K562 (cell line): Measurements from ENCODE around the gene XPR1. TPM values are rescaled to one million over a fixed set of nuclear protein-coding genes. Genes with fewer than 3 reads are reported as not detected.

Experiments
- ATAC-seq: fragments of 200-7000 bp; cut with Tn5 transposase; 3 replicates; pipeline ENCODE4 v1.9.1; 2020; ENCODE audit warnings: moderate library complexity
- BruUV-seq: library from RNA; stranded (reverse); fragments of 400-500 nt; replicated peaks from 2 replicates; lab custom pipeline; 2021; lab: Mats Ljungman, UMichigan
- CTCF ChIA-PET: fragments of 300-600 bp; formaldehyde crosslinking; extraction: SDS; loops from one replicate; lab custom pipeline; 2021; ENCODE audit warnings: low intra/inter-chr PET ratio; lab: Yijun Ruan, JAX
- POLR2A ChIA-PET: fragments of 300-600, 350-650 bp; sonication (Branson Sonifier 250); formaldehyde crosslinking; extraction: SDS; loops from one replicate; lab custom pipeline; 2021; ENCODE audit warnings: antibody characterized with exemption, inconsistent platforms; lab: Yijun Ruan, JAX
- DNase-seq, 4 experiments: peaks; one replicate each; pipeline versions ENCODE4 v3.0.0 to v3.0.0-alpha.2; 2011 to 2018; ENCODE audit warnings: low spot score in 3 of 4, mixed read lengths in 3 of 4; ENCODE audit errors: extremely low read depth in 1 of 4
- FAIRE-seq: peaks from 2 replicates; lab custom pipeline; 2011; peaks lifted over from hg19 to GRCh38; lab: Jason Lieb, UNC
- H2AFZ ChIP-seq: 2 replicates; pipeline ENCODE4 v1.6.0; 2011; ENCODE audit warnings: low read depth, low read length, control low read depth, inconsistent platforms
- H3K27ac ChIP-seq: fragments of 200-600 bp; 3 replicates; pipeline ENCODE4 v1.8.0; 2011; ENCODE audit warnings: low read depth, mild to moderate bottlenecking, control low read depth, inconsistent platforms, low read length, moderate library complexity, mixed read lengths; ENCODE audit errors: extremely low read depth
- H3K27me3 ChIP-seq, 2 experiments: fragments of 300-600 bp in 1 of 2; 2 replicates in 1 of 2; 3 replicates in 1 of 2; pipeline versions ENCODE4 v1.6.0 to v1.8.0; 2011; ENCODE audit warnings: inconsistent platforms in 2 of 2, low read length in 2 of 2, mild to moderate bottlenecking in 1 of 2, mixed read lengths in 1 of 2, moderate library complexity in 1 of 2; ENCODE audit not compliant: control insufficient read depth in 2 of 2, insufficient read depth in 2 of 2
- H3K36me3 ChIP-seq: fragments of 300-600 bp; 3 replicates; pipeline ENCODE4 v1.8.0; 2011; ENCODE audit warnings: mild to moderate bottlenecking, low read length, inconsistent platforms; ENCODE audit not compliant: control insufficient read depth, insufficient read depth
- H3K4me1 ChIP-seq, 2 experiments: fragments of 200-600 bp in 1 of 2; replicated peaks in 1 of 2; 2 replicates in 1 of 2; 3 replicates in 1 of 2; pipeline versions ENCODE4 v1.5.1 to v1.8.0; 2011; ENCODE audit warnings: inconsistent platforms in 2 of 2, low read length in 2 of 2, mild to moderate bottlenecking in 1 of 2, mixed read lengths in 1 of 2, moderate library complexity in 1 of 2; ENCODE audit not compliant: control insufficient read depth in 2 of 2, insufficient read depth in 2 of 2
- H3K4me2 ChIP-seq: 2 replicates; pipeline ENCODE4 v1.6.1; 2011; ENCODE audit warnings: low read length, control low read depth, inconsistent platforms, mixed read lengths; ENCODE audit not compliant: insufficient read depth
- H3K4me3 ChIP-seq: fragments of 200-600 bp; sonication (generic), shearing (Covaris generic); 2 replicates; pipeline ENCODE4 v1.5.1; 2016; ENCODE audit warnings: control low read depth, inconsistent platforms
- H3K79me2 ChIP-seq: fragments of 200-600 bp; 3 replicates; pipeline ENCODE4 v1.8.0; 2011; ENCODE audit warnings: low read length, inconsistent platforms; ENCODE audit not compliant: control insufficient read depth, insufficient read depth
- H3K9ac ChIP-seq, 2 experiments: 2 replicates each; pipeline versions ENCODE4 v1.6.0 to v1.6.1; 2011; ENCODE audit warnings: low read depth in 2 of 2, low read length in 2 of 2, control low read depth in 1 of 2, inconsistent platforms in 1 of 2, mild to moderate bottlenecking in 1 of 2, mixed read lengths in 1 of 2; ENCODE audit not compliant: insufficient read depth in 1 of 2
- H3K9me1 ChIP-seq: one replicate; pipeline ENCODE4 v1.6.0; 2011; ENCODE audit warnings: inconsistent platforms, mild to moderate bottlenecking, low read length, moderate library complexity; ENCODE audit not compliant: control insufficient read depth, insufficient read depth
- H3K9me3 ChIP-seq: replicated peaks from 2 replicates; pipeline ENCODE4 v1.5.1; 2011; ENCODE audit warnings: low read depth, low read length, inconsistent platforms; ENCODE audit not compliant: control insufficient read depth, insufficient read depth
- H4K20me1 ChIP-seq: replicated peaks from 2 replicates; pipeline ENCODE4 v1.6.1; 2011; ENCODE audit warnings: low read length, inconsistent platforms, mixed read lengths; ENCODE audit not compliant: control insufficient read depth, insufficient read depth
- HOMEZ ChIP-seq: fragments of 250-450 bp; sonication (Bioruptor Pico); IDR thresholded peaks from 2 replicates; pipeline ENCODE4 v1.4.0; 2020; ENCODE audit warnings: mild to moderate bottlenecking, moderate library complexity
- NRF1 ChIP-seq, 2 experiments: fragments of 450-650 bp; IDR thresholded peaks in 1 of 2; conservative IDR thresholded peaks in 1 of 2; 2 replicates each; pipeline ENCODE4 v1.6.1; 2014; ENCODE audit warnings: mild to moderate bottlenecking in 2 of 2
- RREB1 ChIP-seq: fragments of 250-450 bp; sonication (Bioruptor Pico); IDR thresholded peaks from 2 replicates; pipeline ENCODE4 v1.4.0; 2020
- whole genome bisulfite sequencing: fragments of 100-300 bp; shearing (Covaris generic); methylation state at CpG from one replicate; pipeline ENCODE4 v1.1.6; 2016; ENCODE audit warnings: low coverage, mixed read lengths; ENCODE audit not compliant: insufficient coverage; ENCODE audit errors: missing lambda C conversion rate; 5-methylcytosine and 5-hydroxymethylcytosine counted together
- in situ Hi-C: fragments of 300-500 bp; cut with MboI; formaldehyde crosslinking; loops from 4 replicates; pipeline ENCODE4 v1.15.0; 2018; ENCODE audit warnings: inconsistent platforms, mixed read lengths
- intact Hi-C: fragments of 100-400 bp; cut with micrococcal nuclease; formaldehyde crosslinking; loops from 2 replicates; pipeline ENCODE4 v1.14.2; 2022
- polyA plus RNA-seq, 8 experiments: library from polyadenylated mRNA; depleted of rRNA in 4 of 8; stranded (reverse) in 5 of 8; unstranded in 3 of 8; fragments of >200 nt; fragmentation: Nextera tagmentation in 2 of 8; fragmentation: Illumina TruSeq in 1 of 8; extraction: Ambion mirVana in 2 of 8; extraction: Trizol in 1 of 8; gene quantifications; 2 replicates each; pipeline versions ENCODE4 v1.2.1 to v1.2.3, GENCODE V29; 2011 to 2014; ENCODE audit warnings: inconsistent platforms in 1 of 8, missing spikeins in 1 of 8
- total RNA-seq, 7 experiments: library from RNA; depleted of rRNA in 6 of 7; stranded (reverse); fragments of >200 nt in 6 of 7; fragmentation: Illumina TruSeq in 2 of 7; extraction: Trizol in 2 of 7; gene quantifications; 2 replicates each; pipeline versions ENCODE4 v1.2.1 to v1.2.3, GENCODE V29; 2011 to 2021; ENCODE audit warnings: low replicate concordance in 1 of 7

XPR1 gene
- total and polyA plus RNA-seq, 9 of the 15 experiments (the other 6 are each of a cell fraction or from before 2014, with no cell fraction given): 3.0 to 66.2 (median 38.6) TPM

GRCh38 chr1:180765151-180765550, 133.3 kb downstream of the XPR1 start:
- in situ Hi-C loops: no loop called here

More at GRCh38 chr1:180765151-180765550, 133.3 kb downstream of the XPR1 start:
- Histone ChIP-seq H3K4me1 (no peaks in the 10 kb centered on the region), H3K79me2 (peaks cover 7% of the 10 kb centered on the region; the same call in 1 of the 3 replicates), H3K27ac (no peak overlapping the region), H3K9me3 (no peaks in the 10 kb centered on the region), H3K9ac (no peak overlapping the region), H3K9me1 (no peaks in the 10 kb centered on the region), H3K27me3 (no peaks in the 10 kb centered on the region), H3K36me3 (no peaks in the 10 kb centered on the region), H4K20me1 (no peaks in the 10 kb centered on the region), H2AFZ (no peak overlapping the region), H3K4me2 (no peak overlapping the region), H3K4me3 (no peak overlapping the region)
- BruUV-seq: no TSS peak
- no peak for FAIRE-seq
- 94% methylated on average over 2 of the region's 2 CpGs for WGBS
- POLR2A ChIA-PET: interaction anchor here (1.1 to 1.3 kb wide), 2 partner anchors 21 to 76 kb away, joined by 3 read pairs; no protein-coding TSS in a partner anchor
- no peak for TF ChIP-seq RREB1
- TF ChIP-seq NRF1 (conservative IDR thresholded peaks at IDR 0.05 in 1 of 2, IDR thresholded peaks at IDR 0.05 in 1 of 2): no peak
- TF ChIP-seq HOMEZ: no peak
- no peak for DNase-seq
- CTCF ChIA-PET: no interaction called here
- intact Hi-C loops: no loop called here
- no peak for ATAC-seq
